ELF-1 (cell line): ENCODE data around the gene OR10J1.
"Not testable (repeated sequence)": the region's sequence is repeated elsewhere in the genome, so short reads cannot be mapped to it uniquely, and the experiment has no call there.

ENCODE experiments used
- DNase-seq: peaks from one replicate; pipeline ENCODE4 v3.0.0-alpha.2; 2016; ENCODE audit warnings: low read depth, low spot score

Gene OR10J1, protein sequence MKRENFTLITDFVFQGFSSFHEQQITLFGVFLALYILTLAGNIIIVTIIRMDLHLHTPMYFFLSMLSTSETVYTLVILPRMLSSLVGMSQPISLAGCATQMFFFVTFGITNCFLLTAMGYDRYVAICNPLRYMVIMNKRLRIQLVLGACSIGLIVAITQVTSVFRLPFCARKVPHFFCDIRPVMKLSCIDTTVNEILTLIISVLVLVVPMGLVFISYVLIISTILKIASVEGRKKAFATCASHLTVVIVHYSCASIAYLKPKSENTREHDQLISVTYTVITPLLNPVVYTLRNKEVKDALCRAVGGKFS

DNA sequence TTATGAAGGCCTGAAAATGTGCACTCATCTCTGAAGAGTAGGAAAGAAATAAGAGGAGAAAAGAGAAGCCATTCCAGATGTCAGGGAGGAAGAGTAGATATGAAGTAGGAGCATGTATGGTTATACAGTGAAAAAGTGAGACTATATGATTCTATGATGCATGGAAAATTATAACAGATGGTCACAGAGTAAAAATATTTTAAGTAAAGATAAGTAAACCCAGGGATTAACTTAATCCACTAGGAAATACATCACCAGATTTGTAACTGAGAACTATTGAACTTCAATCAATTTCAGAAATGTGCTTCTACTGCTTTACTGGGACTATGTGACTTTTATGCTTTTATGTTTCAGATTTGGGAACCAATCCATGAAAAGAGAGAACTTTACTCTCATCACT is at the start of gene OR10J1:
Gene OR10J1, plus strand, starts transcription at position 301 of the 400 bp plus-strand sequence. Its CDS starts 70 bp downstream, at position 371.
- no peak for DNase-seq

DNA sequence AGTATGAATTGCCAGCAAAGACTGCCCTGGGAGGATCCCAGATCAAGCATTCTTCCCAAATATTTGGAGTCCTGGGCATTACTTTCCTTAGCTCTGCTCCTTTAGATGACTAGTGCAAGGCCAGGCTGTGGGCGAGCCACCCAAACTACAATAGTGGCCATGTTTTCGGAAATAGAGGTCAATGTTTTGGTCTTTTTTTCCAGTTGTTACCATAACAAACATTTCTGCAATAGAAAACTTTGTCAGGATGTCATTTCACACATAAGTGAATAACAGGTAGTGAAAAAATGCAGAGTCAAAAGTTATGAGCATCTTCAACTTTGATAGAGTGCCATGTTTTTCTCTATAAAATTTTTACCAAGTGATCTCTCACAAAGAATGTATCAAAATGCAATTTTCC is 32.7 kb upstream of the OR10J1 start:
- no peak for DNase-seq

DNA sequence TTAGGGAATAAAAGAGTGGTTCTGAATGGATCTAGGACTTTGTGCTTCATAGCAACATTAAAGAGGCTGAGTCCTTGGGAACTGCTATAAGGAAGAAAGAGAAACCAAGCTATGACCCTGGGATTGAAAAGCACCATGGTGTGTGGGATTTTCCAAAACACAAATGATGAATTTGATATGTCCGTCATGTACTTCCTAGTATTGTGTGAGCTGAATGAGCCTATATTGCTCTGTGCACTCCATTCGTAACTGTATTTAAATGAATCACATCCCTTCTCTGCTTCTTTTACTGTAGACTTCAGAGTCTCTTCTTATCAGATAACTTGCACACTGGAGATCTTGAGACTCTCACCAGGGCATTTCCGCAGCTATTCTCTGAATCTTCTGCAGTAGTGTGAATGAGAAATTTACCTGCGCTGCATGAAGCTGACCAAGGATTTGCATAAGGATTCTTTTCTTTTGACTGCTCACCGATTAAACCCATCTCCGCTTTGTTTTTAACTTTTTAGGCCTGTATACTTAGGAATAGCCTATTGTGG is 30.6 kb upstream of the OR10J1 start:
- DNase-seq, result no peak

DNA sequence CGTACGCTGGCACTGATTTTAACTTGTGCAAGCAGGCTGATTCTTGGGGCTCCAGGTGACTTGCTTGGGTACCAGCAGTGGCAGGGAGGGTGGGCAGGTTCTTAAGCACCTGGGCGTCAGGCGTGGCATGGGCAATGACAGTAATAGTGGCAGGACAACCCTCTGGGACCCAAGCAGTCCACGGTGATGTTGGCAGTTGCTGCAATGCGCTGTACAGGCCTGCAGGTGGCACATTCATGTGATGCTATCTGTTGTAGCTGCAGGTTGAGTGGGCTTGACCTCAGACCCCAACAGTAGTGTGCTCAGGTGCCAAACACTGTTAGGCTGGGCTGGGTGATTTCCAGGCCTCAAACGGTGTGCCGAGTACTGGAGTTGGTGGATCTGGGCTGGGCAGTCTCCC is 17.7 kb upstream of the OR10J1 start:
- peak; percentile 2 for DNase-seq

DNA sequence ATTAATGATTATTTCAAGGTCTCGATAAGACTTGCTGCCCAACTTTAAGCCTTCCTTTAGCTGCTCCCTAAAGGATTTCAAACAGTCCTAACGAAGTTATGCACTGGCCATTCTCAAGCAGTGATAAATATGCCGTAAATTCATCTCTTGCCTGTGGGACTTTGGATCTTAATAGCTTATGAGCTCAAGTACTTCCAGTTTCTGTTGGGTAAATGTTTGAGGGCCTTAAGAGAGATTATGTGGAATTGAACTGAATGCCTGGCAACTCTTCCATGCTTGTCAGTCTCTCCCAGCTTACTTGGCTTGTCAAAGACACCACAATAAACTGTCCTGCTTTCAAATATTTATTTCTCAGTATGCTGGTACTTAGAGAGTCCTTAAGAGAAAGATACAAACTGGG is 11.0 kb upstream of the OR10J1 start:
- DNase-seq, result no peak

DNA sequence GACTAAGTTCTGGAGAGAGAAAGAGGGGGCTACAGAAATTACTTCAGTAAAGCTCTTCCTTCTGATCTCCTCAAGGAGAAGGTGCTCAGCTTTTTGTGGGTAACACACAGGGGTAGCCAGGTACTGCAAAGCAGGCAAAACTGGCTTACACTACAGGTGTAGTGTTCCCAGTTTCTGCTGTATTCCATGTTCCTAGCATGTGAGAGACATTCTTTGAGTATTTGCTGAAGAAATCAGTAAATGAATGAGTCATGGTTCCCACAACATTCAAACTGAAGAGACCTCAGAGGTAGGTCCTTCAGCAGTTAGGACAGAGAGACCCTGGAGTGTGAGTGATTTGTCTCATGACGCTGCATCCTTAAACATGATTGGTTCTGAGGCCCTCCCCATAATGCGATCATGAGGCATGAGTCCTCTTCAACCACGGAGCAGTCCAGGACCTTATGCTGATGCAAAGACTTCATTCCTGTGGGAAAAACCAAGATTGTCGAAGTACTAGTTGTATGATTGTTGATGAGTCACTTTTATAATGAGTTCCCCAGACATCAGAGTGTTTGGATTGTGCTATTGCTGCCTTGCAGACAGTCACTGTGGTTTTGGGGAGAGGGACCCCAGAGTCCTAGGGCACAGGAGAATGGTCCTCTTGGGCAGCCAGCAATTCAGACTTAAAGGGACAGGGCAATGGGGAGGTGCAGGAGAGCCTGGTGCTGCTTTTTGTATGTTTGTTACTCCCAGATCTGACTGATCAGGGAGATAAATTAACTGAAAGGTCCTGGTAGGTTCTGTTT is 10.3 kb upstream of the OR10J1 start:
- DNase-seq, result no peak

DNA sequence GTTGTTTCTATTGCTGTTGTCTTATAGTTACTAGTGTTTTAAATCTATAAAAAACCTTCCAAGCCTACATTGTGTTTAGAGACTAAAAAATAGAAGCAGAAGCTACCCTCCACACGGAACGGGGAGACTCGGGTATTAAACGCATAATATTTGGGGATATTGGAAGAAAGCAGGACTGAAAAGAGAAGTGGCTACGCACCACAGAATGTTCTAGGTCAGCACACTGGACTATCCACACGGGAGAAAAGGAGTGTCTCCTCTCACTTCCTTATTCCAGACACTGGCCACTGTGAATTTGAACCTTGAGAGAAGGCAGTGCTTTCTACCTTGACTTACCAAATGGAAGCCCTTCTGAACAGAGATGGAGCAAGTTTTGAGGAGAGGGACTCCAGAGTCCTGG is 8.5 kb upstream of the OR10J1 start:
- DNase-seq, result no peak

DNA sequence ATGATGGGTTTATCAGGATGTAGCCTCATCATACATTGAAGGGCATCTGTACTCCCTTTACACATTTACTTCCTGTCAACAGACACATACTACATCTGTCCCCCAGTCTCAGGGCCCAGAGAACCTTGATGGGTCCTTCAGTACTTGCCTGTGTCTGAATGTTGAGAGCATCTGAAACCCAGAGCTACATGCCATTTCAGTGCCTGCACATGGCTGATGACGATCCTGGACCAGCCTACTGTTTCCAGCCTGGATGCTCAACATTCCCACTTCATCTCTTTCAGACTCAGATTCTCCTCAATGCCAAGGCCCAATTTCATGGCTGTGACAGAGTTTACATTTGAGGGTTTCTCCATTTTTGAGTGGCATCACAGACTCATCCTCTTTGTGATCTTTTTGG is 7.6 kb upstream of the OR10J1 start, which contains the start of gene OR10J4:
Gene OR10J4, plus strand, starts transcription at position 301 of the 400 bp plus-strand sequence.
- no peak for DNase-seq

DNA sequence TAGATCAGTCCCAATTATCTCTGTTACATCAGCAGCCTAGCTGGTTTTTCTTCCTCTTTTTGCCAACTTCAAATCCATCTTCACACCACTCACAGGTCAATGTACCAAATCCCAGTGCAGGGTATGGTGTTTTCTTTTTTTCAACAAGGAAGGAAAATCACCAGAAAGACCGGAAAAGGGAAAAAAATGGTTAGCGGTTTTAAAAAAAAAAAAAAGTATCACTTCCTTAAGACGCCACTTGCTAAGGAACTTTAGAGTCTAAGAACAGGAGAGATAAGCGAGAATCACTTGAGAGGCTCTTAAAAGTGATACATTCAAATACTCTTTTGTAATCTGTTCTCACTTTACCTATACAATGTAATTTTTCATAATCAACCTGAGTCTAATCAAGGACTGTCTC is 3.1 kb upstream of the OR10J1 start:
- DNase-seq, result no peak

DNA sequence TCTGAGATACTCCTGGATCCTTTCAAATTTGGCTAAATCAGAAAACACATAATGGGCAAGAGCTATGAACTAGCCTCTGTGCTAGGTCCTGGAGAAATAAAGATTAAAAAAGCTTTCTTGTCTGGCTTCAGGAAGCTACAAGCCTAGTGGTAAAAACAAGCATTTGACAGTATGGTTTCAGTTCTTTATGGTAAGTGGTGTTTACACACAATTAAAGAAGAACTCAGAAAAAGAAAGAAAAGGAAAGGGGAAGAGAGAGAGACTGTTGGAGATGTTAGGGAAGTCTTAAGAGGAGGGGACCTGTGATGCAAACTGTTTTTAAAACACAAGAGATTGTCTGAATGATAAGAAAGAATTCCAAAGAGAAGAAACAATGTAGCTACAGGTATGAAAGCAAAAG is 1.8 kb downstream of the OR10J1 start:
- no peak for DNase-seq

DNA sequence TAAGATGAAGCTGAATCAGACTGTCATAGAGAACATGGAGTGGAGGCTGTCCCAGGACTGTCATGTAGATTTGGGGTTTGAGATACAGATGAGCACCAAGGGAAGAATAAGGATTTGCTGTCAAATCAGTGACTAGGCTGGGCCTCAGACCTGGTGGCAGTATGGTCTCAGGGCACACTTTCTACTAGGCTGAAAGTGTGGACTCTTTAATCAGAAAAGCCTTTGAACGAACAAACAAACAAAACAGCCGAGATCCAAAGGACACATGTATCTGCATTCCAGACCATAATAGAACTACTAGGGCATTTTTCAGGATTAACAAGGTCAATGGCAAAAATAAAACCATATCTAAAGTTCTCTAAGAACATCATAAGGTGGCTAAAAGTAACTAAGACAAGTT is 2.9 kb downstream of the OR10J1 start:
- DNase-seq, result no peak

DNA sequence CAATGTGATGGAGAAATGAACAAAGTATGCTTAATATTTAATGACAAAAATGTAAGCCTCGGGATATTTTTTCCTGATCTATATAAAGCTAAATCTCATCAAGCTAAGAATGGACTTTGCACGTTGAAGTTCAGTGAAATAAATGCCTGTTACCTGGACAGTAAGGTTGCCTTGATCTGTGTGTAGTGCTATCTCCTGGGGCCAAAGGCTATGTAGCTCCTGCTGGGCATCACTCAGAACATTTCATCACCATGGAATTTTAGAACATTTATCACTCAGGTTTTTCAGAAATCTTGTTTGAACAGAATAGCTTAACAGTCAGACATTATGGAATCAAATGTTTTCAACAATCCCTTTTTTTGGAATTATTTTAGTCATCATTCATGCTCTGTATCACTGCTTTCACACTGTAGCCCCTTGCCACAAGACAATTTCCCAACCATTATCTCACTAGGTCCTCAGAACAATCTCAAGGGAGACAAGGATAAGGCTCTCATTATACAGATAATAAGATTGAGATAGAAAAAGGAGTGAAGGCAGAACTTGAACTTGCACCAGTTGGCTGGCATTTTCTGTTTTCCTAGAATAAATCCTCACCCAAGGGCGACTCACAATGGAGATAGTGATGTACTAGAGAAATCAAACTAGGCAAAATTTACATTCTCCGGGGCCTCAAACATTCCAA is 3.7 kb downstream of the OR10J1 start:
- no peak for DNase-seq

DNA sequence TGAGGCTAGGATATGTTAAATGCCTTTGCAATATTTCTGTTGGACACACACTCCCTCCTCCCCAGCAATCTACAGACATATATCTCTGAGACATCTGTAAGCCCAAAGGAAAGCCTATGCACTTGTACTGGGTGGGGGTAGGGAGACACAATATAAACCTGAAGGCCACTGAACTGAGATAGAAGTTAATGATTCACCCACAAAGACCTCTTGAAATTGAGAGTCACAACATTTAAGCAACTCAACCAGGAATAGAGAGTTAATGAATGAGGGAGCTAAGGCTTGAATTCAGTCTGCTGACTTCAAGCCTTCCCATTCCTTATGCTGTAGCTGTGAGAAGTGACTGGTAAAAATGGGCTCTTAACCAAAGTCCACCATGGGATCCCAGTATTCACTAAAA is 5.0 kb downstream of the OR10J1 start:
- no peak for DNase-seq

DNA sequence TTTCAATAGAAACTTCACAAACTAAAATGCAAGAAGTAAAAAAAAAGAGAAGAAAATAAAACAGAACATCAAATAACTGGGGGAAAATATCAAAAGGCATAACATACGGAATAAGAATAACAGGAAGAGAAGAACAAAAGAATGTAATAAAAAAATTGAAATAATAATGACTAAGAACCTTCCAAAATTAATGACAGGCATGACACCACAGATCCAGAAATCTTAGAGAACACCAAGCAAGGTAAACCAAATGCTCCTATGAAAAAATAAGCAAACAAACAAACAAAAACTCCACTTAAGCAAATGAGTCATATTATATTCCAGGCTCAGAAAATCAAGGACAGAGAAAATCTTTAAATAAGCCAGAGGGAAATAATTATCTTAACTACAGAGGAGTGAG is 8.7 kb downstream of the OR10J1 start:
- DNase-seq, result no peak

DNA sequence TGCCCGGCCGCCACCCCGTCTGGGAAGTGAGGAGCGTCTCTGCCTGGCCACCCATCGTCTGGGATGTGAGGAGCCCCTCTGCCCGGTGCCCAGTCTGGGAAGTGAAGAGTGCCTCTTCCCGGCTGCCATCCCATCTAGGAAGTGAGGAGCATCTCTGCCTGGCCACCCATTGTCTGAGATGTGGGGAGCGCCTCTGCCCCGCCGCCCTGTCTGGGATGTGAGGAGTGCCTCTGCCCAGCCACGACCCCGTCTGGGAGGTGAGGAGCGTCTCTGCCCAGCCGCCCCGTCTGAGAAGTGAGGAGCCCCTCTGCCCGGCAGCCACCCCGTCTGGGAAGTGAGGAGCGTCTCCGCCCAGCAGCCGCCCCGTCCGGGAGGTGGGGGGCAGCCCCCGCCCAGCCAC is 10.1 kb downstream of the OR10J1 start:
- DNase-seq, result not testable (repeated sequence)

DNA sequence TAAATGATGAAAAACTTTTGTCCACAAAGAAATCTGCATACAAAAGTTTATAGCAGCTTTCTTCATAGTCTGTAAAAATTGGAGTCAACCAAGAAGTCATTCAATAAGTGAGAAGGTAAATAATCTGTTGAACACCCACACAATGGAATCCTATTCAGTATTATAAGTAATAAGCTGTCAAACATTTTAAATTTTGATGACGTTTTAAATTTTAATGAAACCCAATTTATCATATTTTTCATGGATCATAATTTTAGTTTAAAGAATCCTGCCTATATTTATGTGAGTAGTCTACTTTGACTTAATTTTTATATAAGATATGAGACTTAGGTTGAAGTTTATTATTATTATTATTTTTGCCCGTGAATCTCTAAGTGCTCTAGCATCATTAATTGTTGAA is 20.0 kb downstream of the OR10J1 start:
- DNase-seq, result no peak

DNA sequence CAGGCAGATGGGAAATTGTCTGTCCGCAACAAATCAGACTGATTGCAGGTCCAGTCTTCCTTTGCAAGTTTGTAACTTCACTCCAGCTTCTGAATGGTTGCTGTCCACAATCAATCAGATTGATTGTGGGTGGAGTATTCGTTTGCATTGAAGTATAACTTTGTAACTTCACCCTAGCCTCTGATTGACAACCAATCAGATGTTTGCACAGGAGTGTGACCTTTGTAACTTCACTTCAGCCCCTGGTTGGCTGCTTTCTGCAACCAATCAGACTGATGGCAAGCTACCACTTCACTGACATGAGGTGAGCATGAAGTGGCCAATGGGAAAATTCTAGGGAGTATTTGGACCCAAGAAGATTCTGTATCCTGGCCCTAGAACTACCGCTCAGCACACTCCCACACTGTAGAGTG is 25.7 kb downstream of the OR10J1 start:
- DNase-seq, result no peak

DNA sequence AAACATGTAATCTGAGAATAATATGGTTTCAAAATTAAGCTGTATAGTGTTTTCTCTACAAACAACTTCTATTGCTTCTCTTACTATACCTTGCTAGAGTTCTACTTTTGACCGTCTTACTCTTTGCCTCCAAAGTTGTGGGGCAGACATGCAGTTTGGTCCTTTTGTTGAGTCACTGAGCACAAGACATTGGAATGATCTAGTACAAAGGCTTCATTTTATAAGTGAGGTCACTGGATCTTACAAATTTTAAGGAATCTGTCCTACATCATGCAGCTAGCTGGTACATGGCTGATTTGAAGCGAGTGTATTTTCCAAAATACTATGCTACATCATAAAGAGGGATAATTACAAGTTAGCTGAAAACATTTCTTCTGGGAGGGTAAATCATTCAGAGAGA is 28.8 kb downstream of the OR10J1 start:
- no peak for DNase-seq

DNA sequence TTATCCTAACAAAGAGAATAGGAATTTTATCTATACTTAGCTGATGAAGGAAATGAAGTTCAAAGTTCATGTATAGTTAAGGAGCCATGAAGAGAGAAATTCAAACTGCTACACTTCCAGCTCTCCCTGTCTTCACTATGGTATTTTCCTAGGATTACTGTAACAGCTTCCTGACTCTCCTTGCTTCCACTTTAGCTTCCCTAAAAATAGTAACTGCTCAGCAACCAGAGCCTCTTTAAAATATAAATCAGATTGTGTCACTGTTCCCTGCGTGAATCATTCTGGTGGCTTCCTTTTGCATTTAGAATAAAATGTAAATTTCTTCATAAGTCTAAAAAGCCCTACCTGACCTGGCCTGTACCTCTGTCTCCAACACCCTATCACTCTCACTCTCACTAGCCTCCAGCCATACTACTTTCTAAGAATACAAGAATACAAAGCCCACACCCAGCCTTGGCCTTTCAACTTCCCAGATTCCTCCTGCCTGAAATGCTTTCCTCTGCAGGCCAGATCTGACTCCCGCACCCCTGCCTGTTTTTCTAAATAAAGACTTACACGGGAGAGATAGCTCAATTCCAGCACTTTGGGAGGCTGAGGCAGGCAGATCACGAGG is 30.5 kb downstream of the OR10J1 start:
- DNase-seq, result no peak

DNA sequence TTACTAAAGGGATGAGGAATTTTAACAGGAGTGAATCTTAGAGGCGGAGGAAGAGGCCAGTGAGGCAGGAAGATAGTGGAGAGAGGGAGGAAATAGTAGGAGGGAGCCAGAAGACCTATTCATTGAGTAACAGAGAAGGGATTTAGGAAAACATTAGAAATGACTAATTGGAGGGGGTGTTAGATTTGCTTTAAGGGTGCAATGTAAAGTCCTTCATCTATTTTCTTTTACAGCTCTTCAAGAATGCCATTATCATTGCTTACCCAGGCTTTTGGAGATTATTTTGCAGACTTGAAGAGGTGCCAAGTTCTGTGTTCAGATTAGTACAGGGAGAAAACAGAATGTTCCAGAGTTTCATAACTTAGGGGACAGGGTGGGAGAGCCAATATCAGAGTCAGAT is 33.8 kb downstream of the OR10J1 start:
- no peak for DNase-seq

DNA sequence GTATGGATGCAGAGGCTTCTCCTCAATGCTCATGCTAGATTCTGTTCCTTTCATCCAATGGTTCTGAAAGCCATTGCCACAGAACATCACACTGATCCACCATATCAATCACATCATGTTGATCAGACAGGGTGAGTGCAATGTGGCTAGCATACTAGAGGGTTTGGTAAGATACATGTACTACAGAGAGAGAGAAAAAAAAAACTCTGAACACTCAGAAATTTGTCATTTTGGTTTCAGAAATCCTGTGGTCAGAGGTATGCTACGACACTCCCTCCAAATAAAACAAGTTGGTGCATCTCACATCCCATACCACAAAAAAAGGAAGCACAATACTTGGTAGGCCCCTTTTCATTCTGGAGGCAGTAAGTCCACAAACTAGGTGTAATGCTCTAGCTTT is 35.4 kb downstream of the OR10J1 start:
- no peak for DNase-seq

DNA sequence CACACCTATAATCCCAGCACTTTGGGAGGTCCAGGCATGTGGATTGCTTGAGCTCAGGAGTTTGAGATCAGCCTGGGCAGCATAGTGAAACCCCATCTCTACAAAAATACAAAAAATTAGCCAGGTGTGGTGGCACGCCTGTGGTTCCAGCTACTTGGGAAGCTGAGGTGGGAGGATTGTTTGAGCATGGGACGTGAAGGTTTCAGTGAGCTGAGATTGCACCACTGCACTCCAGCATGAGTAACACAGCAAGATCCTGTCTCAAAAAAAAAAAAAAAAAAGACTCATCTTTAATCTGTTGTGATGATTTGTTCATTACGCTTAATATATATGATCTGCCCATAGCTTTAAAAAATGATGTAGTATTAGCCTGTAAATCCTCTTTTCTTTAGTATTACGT is 44.0 kb downstream of the OR10J1 start:
- DNase-seq, result no peak
